KG1 (cell line): ENCODE results near the gene APBB1IP.
A peak's percentile ranks its signal among the peaks of the same experiment; 100 is the strongest.
"Not testable (repeated sequence)": the region's sequence is repeated elsewhere in the genome, so short reads cannot be mapped to it uniquely, and the experiment has no call there.

Experiments
- DNase-seq: peaks from one replicate; lab custom pipeline; 2025; lab: John Stamatoyannopoulos, UW

APBB1IP gene

GRCh38 chr10:26437637-26438461 is at the start of gene APBB1IP:
Gene APBB1IP (plus strand): TSS chr10:26438341. CDS start chr10:26492327, 53,986 bp downstream.
- DNase-seq, result peak; percentile 89

GRCh38 chr10:26389533-26389932 is 48.6 kb upstream of the APBB1IP start:
- no peak for DNase-seq

- DNase-seq, result no peak
These were observed 46.1 kb upstream of the APBB1IP start for GRCh38 chr10:26391701-26392695.

- DNase-seq, result not testable (repeated sequence)
These were observed 39.8 kb upstream of the APBB1IP start for GRCh38 chr10:26398353-26398752.

GRCh38 chr10:26407406-26407969 is 30.7 kb upstream of the APBB1IP start:
- no peak for DNase-seq

- no peak for DNase-seq
These were observed 29.2 kb upstream of the APBB1IP start for GRCh38 chr10:26408858-26409494.

GRCh38 chr10:26410356-26410755 is 27.8 kb upstream of the APBB1IP start:
- DNase-seq, result no peak

GRCh38 chr10:26412932-26413331 is 25.2 kb upstream of the APBB1IP start:
- no peak for DNase-seq

- no peak for DNase-seq
These were observed 24.8 kb upstream of the APBB1IP start for GRCh38 chr10:26413375-26413774.

GRCh38 chr10:26417136-26417535 is 21.0 kb upstream of the APBB1IP start:
- DNase-seq, result no peak

- no peak for DNase-seq
These were observed 15.2 kb upstream of the APBB1IP start for GRCh38 chr10:26422977-26423376.

- no peak for DNase-seq
These were observed 14.4 kb upstream of the APBB1IP start for GRCh38 chr10:26423722-26424121.

GRCh38 chr10:26430641-26431163 is 7.4 kb upstream of the APBB1IP start:
- DNase-seq, result no peak

- no peak for DNase-seq
These were observed 5.2 kb upstream of the APBB1IP start for GRCh38 chr10:26432938-26433337.

GRCh38 chr10:26435852-26436251 is 2.3 kb upstream of the APBB1IP start:
- no peak for DNase-seq

- no peak for DNase-seq
These were observed 1.3 kb upstream of the APBB1IP start for GRCh38 chr10:26436848-26437247.

- DNase-seq, result peak; percentile 18
These were observed 597 bp downstream of the APBB1IP start for GRCh38 chr10:26438534-26439341.

- no peak for DNase-seq
These were observed 1.4 kb downstream of the APBB1IP start for GRCh38 chr10:26439406-26440087.

- no peak for DNase-seq
These were observed 1.9 kb downstream of the APBB1IP start for GRCh38 chr10:26440088-26440470.
